WTC11 (cell line): ENCODE measurements around the gene AKR1E2. TPM values are rescaled to one million over a fixed set of nuclear protein-coding genes. Genes with fewer than 3 reads are reported as not detected.
A peak's percentile ranks its signal among the peaks of the same experiment; 100 is the strongest.

Experiments
- ATAC-seq: fragments of 200-7000 bp; cut with Tn5 transposase; 2 replicates; pipeline ENCODE4 v1.10.0; 2021; ENCODE audit warnings: mild to moderate bottlenecking, moderate library complexity
- CTCF ChIA-PET: fragments of 300-600 bp; sonication (Branson Sonifier 250); formaldehyde crosslinking; loops from one replicate; lab custom pipeline; 2021; ENCODE audit warnings: antibody characterized with exemption; lab: Charles Lee
- POLR2A ChIA-PET: fragments of 350-600 bp; sonication (Branson Sonifier 250); formaldehyde crosslinking; loops from one replicate; lab custom pipeline; 2021; ENCODE audit warnings: antibody characterized with exemption; lab: Charles Lee
- DNase-seq: peaks from one replicate; pipeline ENCODE4 v3.0.0; 2021; ENCODE audit warnings: low spot score
- H3K27ac Mint-ChIP-seq: 2 replicates; pipeline ENCODE4 v1.8.0; 2021; ENCODE audit warnings: mixed read lengths
- H3K27me3 Mint-ChIP-seq: 2 replicates; pipeline ENCODE4 v1.8.0; 2021; ENCODE audit warnings: low read depth, mild to moderate bottlenecking, moderate library complexity, mixed read lengths
- H3K36me3 Mint-ChIP-seq: 2 replicates; pipeline ENCODE4 v1.8.0; 2021; ENCODE audit warnings: mixed read lengths
- H3K4me1 Mint-ChIP-seq: 2 replicates; pipeline ENCODE4 v1.8.0; 2022; ENCODE audit warnings: mixed read lengths
- H3K4me3 Mint-ChIP-seq: 2 replicates; pipeline ENCODE4 v1.8.0; 2021; ENCODE audit warnings: mild to moderate bottlenecking, moderate library complexity, mixed read lengths
- H3K9me3 Mint-ChIP-seq: 2 replicates; pipeline ENCODE4 v1.8.0; 2021; ENCODE audit warnings: mixed read lengths
- CDX4 ChIP-seq: fragments of 250-450 bp; sonication (Bioruptor Pico); IDR thresholded peaks from 2 replicates; pipeline ENCODE4 v1.9.0; 2021; ENCODE audit warnings: moderate library complexity, mild to moderate bottlenecking, inconsistent platforms, borderline replicate concordance
- CTCF ChIP-seq: fragments of 200-600 bp; IDR thresholded peaks from 2 replicates; pipeline ENCODE4 v1.8.0; 2022; ENCODE audit warnings: antibody characterized with exemption
- FOXJ3 ChIP-seq: sonication (generic); formaldehyde crosslinking; IDR thresholded peaks from 2 replicates; pipeline ENCODE4 v1.9.0; 2021; ENCODE audit warnings: missing genetic modification reagents, mild to moderate bottlenecking, borderline replicate concordance
- JAZF1 ChIP-seq: fragments of 250-450 bp; sonication (Bioruptor Pico); IDR thresholded peaks from 2 replicates; pipeline ENCODE4 v1.9.0; 2021; ENCODE audit warnings: moderate library complexity, mild to moderate bottlenecking, inconsistent platforms
- MAX ChIP-seq: sonication (generic); formaldehyde crosslinking; IDR thresholded peaks from 2 replicates; pipeline ENCODE4 v1.8.0; 2022; ENCODE audit warnings: mild to moderate bottlenecking, missing genetic modification reagents
- NR1H2 ChIP-seq: sonication (generic); formaldehyde crosslinking; IDR thresholded peaks from 2 replicates; pipeline ENCODE4 v1.9.0; 2021; ENCODE audit warnings: mild to moderate bottlenecking, moderate library complexity, missing genetic modification reagents
- RORB ChIP-seq: fragments of 250-450 bp; sonication (Bioruptor Pico); IDR thresholded peaks from 2 replicates; pipeline ENCODE4 v1.9.0; 2021; ENCODE audit warnings: mild to moderate bottlenecking
- SMAD3 ChIP-seq: sonication (generic); formaldehyde crosslinking; IDR thresholded peaks from 2 replicates; pipeline ENCODE4 v1.8.0; 2022; ENCODE audit warnings: missing genetic modification reagents, mild to moderate bottlenecking, borderline replicate concordance
- SMAD4 ChIP-seq: sonication (generic); formaldehyde crosslinking; IDR thresholded peaks from 2 replicates; pipeline ENCODE4 v1.8.0; 2022; ENCODE audit warnings: mild to moderate bottlenecking, missing genetic modification reagents
- SOX15 ChIP-seq: fragments of 250-450 bp; sonication (Bioruptor Pico); IDR thresholded peaks from 2 replicates; pipeline ENCODE4 v1.9.0; 2021; ENCODE audit warnings: mild to moderate bottlenecking
- STAT6 ChIP-seq: sonication (generic); formaldehyde crosslinking; conservative IDR thresholded peaks from 2 replicates; pipeline ENCODE4 v1.8.1; 2023; ENCODE audit warnings: mild to moderate bottlenecking, low read depth, missing genetic modification reagents, moderate library complexity
- ZMAT4 ChIP-seq: fragments of 250-450 bp; sonication (Bioruptor Pico); IDR thresholded peaks from 2 replicates; pipeline ENCODE4 v1.9.0; 2021; ENCODE audit warnings: mild to moderate bottlenecking
- ZNF232 ChIP-seq: sonication (generic); formaldehyde crosslinking; IDR thresholded peaks from 2 replicates; pipeline ENCODE4 v1.8.0; 2022; ENCODE audit warnings: mild to moderate bottlenecking, missing genetic modification reagents
- ZNF671 ChIP-seq: fragments of 250-450 bp; sonication (Bioruptor Pico); IDR thresholded peaks from 2 replicates; pipeline ENCODE4 v1.8.0; 2021; ENCODE audit warnings: mild to moderate bottlenecking
- total RNA-seq: library from RNA; stranded (reverse); gene quantifications from 3 replicates; pipeline ENCODE4 v1.2.3, GENCODE V29; 2021
- TF ChIP-seq, protein P1 (sequence below): sonication (generic); formaldehyde crosslinking; IDR thresholded peaks from 2 replicates; pipeline ENCODE4 v1.8.0; 2022; ENCODE audit warnings: missing genetic modification reagents
- TF ChIP-seq, protein P2 (sequence below): sonication (generic); formaldehyde crosslinking; IDR thresholded peaks from 2 replicates; pipeline ENCODE4 v1.8.0; 2023; ENCODE audit warnings: missing genetic modification reagents
- TF ChIP-seq, protein P3 (sequence below): sonication (generic); formaldehyde crosslinking; IDR thresholded peaks from 2 replicates; pipeline ENCODE4 v1.8.1; 2022; ENCODE audit warnings: mild to moderate bottlenecking, moderate library complexity, missing genetic modification reagents

Gene AKR1E2
- total RNA-seq, 1 experiment from 2014 or later = 1.7 TPM

GRCh38 chr10:4839353-4839752, 13.3 kb downstream of the AKR1E2 start:
- H3K27ac Mint-ChIP-seq = no peak overlapping the region
- ChIA-PET CTCF (interaction anchor here (2.0 to 5.4 kb wide), 2 partner anchors 10 to 24 kb away, joined by 9 to 34 read pairs; no protein-coding TSS in a partner anchor), POLR2A (no interaction called here)
- DNase-seq (no peak), ATAC-seq (0 out of 2 replicates have a peak, but pooled peaks have one; percentile 32)
- no peaks in the 10 kb centered on the region for H3K27me3 Mint-ChIP-seq
- peaks cover 6% of the 10 kb centered on the region for H3K9me3 Mint-ChIP-seq
- H3K36me3 Mint-ChIP-seq = peaks cover 24% of the 10 kb centered on the region
- H3K4me1 Mint-ChIP-seq = no peaks in the 10 kb centered on the region
- H3K4me3 Mint-ChIP-seq = no peak overlapping the region
- TF ChIP-seq RORB (CRISPR knock-in tag) (no peak), CDX4 (CRISPR knock-in tag) (no peak), ZNF232 (CRISPR knock-in tag) (no peak), NR1H2 (no peak), STAT6 (no peak), SMAD3 (CRISPR knock-in tag) (no peak), FOXJ3 (CRISPR knock-in tag) (no peak)
- TF ChIP-seq, protein P1, sequence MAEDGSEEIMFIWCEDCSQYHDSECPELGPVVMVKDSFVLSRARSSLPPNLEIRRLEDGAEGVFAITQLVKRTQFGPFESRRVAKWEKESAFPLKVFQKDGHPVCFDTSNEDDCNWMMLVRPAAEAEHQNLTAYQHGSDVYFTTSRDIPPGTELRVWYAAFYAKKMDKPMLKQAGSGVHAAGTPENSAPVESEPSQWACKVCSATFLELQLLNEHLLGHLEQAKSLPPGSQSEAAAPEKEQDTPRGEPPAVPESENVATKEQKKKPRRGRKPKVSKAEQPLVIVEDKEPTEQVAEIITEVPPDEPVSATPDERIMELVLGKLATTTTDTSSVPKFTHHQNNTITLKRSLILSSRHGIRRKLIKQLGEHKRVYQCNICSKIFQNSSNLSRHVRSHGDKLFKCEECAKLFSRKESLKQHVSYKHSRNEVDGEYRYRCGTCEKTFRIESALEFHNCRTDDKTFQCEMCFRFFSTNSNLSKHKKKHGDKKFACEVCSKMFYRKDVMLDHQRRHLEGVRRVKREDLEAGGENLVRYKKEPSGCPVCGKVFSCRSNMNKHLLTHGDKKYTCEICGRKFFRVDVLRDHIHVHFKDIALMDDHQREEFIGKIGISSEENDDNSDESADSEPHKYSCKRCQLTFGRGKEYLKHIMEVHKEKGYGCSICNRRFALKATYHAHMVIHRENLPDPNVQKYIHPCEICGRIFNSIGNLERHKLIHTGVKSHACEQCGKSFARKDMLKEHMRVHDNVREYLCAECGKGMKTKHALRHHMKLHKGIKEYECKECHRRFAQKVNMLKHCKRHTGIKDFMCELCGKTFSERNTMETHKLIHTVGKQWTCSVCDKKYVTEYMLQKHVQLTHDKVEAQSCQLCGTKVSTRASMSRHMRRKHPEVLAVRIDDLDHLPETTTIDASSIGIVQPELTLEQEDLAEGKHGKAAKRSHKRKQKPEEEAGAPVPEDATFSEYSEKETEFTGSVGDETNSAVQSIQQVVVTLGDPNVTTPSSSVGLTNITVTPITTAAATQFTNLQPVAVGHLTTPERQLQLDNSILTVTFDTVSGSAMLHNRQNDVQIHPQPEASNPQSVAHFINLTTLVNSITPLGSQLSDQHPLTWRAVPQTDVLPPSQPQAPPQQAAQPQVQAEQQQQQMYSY (CRISPR knock-in tag) = no peak

DNA sequence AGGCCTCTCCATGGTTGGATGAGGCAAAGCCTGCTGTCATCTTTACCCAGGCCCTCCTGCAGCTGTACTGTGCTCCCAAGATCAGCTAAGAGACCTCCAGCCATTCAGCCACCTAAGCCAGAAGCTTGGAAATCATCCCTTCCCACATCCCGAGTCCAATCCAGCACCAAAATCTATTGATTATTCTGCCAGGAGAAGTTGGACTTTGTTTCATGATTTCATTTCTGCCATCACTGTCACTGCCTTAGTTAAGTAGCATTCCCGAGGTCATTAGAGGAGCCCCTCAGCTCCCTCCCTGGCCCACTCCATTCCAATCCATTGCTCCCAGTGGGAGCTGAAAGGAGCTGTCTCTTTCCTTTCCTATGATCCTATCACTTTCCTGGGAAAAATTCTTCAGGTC, 14.1 kb downstream of the AKR1E2 start:
- no peak overlapping the region for H3K4me3 Mint-ChIP-seq
- no peaks in the 10 kb centered on the region for H3K4me1 Mint-ChIP-seq
- no peak for DNase-seq
- H3K27me3 Mint-ChIP-seq = no peaks in the 10 kb centered on the region
- H3K9me3 Mint-ChIP-seq = peaks cover 8% of the 10 kb centered on the region
- no peak for ATAC-seq
- ChIA-PET CTCF (interaction anchor here (2.0 to 5.4 kb wide), 2 partner anchors 9 to 25 kb away, joined by 9 to 34 read pairs; no protein-coding TSS in a partner anchor), POLR2A (no interaction called here)
- TF ChIP-seq, protein P2, sequence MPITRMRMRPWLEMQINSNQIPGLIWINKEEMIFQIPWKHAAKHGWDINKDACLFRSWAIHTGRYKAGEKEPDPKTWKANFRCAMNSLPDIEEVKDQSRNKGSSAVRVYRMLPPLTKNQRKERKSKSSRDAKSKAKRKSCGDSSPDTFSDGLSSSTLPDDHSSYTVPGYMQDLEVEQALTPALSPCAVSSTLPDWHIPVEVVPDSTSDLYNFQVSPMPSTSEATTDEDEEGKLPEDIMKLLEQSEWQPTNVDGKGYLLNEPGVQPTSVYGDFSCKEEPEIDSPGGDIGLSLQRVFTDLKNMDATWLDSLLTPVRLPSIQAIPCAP (CRISPR knock-in tag) = no peak
- TF ChIP-seq MAX (CRISPR knock-in tag) (no peak), SOX15 (no peak), SMAD4 (CRISPR knock-in tag) (no peak), CDX4 (CRISPR knock-in tag) (no peak), ZNF232 (CRISPR knock-in tag) (no peak), ZNF671 (CRISPR knock-in tag) (no peak), CTCF (no peak), JAZF1 (no peak), ZMAT4 (CRISPR knock-in tag) (no peak)
- TF ChIP-seq, protein P3, sequence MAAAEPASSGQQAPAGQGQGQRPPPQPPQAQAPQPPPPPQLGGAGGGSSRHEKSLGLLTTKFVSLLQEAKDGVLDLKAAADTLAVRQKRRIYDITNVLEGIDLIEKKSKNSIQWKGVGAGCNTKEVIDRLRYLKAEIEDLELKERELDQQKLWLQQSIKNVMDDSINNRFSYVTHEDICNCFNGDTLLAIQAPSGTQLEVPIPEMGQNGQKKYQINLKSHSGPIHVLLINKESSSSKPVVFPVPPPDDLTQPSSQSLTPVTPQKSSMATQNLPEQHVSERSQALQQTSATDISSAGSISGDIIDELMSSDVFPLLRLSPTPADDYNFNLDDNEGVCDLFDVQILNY = no peak
- no peak overlapping the region for H3K27ac Mint-ChIP-seq
- peaks cover 27% of the 10 kb centered on the region for H3K36me3 Mint-ChIP-seq
